Mesendoderm (in vitro differentiated cells): ENCODE results near the gene ANO6. TPM values are rescaled to one million over a fixed set of nuclear protein-coding genes. Genes with fewer than 3 reads are reported as not detected.
"Not testable (repeated sequence)": the region's sequence is repeated elsewhere in the genome, so short reads cannot be mapped to it uniquely, and the experiment has no call there.

ENCODE experiments used
- DNase-seq: peaks from one replicate; pipeline ENCODE4 v3.0.0; 2013
- H2AK5ac ChIP-seq: 2 replicates; pipeline ENCODE4 v1.6.1; 2013; ENCODE audit warnings: low read length, inconsistent platforms
- H2BK120ac ChIP-seq: 2 replicates; pipeline ENCODE4 v1.6.1; 2013; ENCODE audit warnings: low read depth, mild to moderate bottlenecking, low read length, moderate library complexity, mixed read lengths
- H2BK15ac ChIP-seq: replicated peaks from 2 replicates; pipeline ENCODE4 v1.6.1; 2013; ENCODE audit warnings: low read depth, mild to moderate bottlenecking, moderate library complexity
- H2BK5ac ChIP-seq: 2 replicates; pipeline ENCODE4 v1.6.1; 2013; ENCODE audit warnings: low read length, inconsistent platforms
- H3K18ac ChIP-seq: 2 replicates; pipeline ENCODE4 v1.6.1; 2013; ENCODE audit warnings: mild to moderate bottlenecking, low read length, mixed read lengths
- H3K23ac ChIP-seq: one replicate; pipeline ENCODE4 v1.6.1; 2013; ENCODE audit warnings: low read length
- H3K27ac ChIP-seq: 2 replicates; pipeline ENCODE4 v1.5.1; 2013; ENCODE audit warnings: low read depth, mild to moderate bottlenecking, inconsistent platforms, low read length, moderate library complexity
- H3K27me3 ChIP-seq: 2 replicates; pipeline ENCODE4 v1.6.1; 2013; ENCODE audit warnings: low read length, control low read depth, mild to moderate bottlenecking, inconsistent platforms; ENCODE audit not compliant: insufficient read depth, poor library complexity
- H3K36me3 ChIP-seq: 2 replicates; pipeline ENCODE4 v1.6.1; 2013; ENCODE audit warnings: low read length, inconsistent platforms; ENCODE audit not compliant: control insufficient read depth, insufficient read depth
- H3K4ac ChIP-seq: one replicate; pipeline ENCODE4 v1.6.1; 2013; ENCODE audit warnings: low read depth, mild to moderate bottlenecking, low read length, moderate library complexity
- H3K4me1 ChIP-seq: 2 replicates; pipeline ENCODE4 v1.6.1; 2013; ENCODE audit warnings: low read depth, low read length, inconsistent platforms; ENCODE audit not compliant: control insufficient read depth
- H3K4me2 ChIP-seq: 2 replicates; pipeline ENCODE4 v1.6.1; 2013; ENCODE audit warnings: low read length
- H3K4me3 ChIP-seq: 2 replicates; pipeline ENCODE4 v1.5.1; 2013; ENCODE audit warnings: mild to moderate bottlenecking, low read length
- H3K56ac ChIP-seq: one replicate; pipeline ENCODE4 v1.6.1; 2013; ENCODE audit warnings: low read length
- H3K79me1 ChIP-seq: 2 replicates; pipeline ENCODE4 v1.6.1; 2013; ENCODE audit warnings: low read length, inconsistent platforms
- H3K79me2 ChIP-seq: 2 replicates; pipeline ENCODE4 v1.6.1; 2013; ENCODE audit warnings: mild to moderate bottlenecking, low read length; ENCODE audit not compliant: control insufficient read depth, insufficient read depth
- H3K9ac ChIP-seq: 2 replicates; pipeline ENCODE4 v1.6.1; 2013; ENCODE audit warnings: low read length, inconsistent platforms
- H4K5ac ChIP-seq: one replicate; pipeline ENCODE4 v1.6.1; 2013; ENCODE audit warnings: low read length
- H4K8ac ChIP-seq: one replicate; pipeline ENCODE4 v1.6.1; 2013; ENCODE audit warnings: low read depth, mild to moderate bottlenecking, control low read depth, low read length, moderate library complexity
- WGBS: extraction: QIAGEN DNeasy Blood & Tissue Kit; methylation state at CpG from one replicate; pipeline ENCODE4 v1.1.7; 2013; ENCODE audit warnings: low lambda C conversion rate, missing lambda C conversion rate; ENCODE audit not compliant: insufficient coverage; ENCODE audit errors: extremely low coverage; 5-methylcytosine and 5-hydroxymethylcytosine counted together
- polyA plus RNA-seq, 2 experiments: library from polyadenylated mRNA; stranded (reverse); fragments of 200-250 nt; gene quantifications; one replicate each; pipeline ENCODE4 v1.2.3, GENCODE V29; 2013

The ANO6 gene, protein sequence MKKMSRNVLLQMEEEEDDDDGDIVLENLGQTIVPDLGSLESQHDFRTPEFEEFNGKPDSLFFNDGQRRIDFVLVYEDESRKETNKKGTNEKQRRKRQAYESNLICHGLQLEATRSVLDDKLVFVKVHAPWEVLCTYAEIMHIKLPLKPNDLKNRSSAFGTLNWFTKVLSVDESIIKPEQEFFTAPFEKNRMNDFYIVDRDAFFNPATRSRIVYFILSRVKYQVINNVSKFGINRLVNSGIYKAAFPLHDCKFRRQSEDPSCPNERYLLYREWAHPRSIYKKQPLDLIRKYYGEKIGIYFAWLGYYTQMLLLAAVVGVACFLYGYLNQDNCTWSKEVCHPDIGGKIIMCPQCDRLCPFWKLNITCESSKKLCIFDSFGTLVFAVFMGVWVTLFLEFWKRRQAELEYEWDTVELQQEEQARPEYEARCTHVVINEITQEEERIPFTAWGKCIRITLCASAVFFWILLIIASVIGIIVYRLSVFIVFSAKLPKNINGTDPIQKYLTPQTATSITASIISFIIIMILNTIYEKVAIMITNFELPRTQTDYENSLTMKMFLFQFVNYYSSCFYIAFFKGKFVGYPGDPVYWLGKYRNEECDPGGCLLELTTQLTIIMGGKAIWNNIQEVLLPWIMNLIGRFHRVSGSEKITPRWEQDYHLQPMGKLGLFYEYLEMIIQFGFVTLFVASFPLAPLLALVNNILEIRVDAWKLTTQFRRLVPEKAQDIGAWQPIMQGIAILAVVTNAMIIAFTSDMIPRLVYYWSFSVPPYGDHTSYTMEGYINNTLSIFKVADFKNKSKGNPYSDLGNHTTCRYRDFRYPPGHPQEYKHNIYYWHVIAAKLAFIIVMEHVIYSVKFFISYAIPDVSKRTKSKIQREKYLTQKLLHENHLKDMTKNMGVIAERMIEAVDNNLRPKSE
- 26.7 TPM for polyA plus RNA-seq (2013, experiment 1 of 2)
- polyA plus RNA-seq (2013, experiment 2 of 2) = 26.7 TPM

DNA sequence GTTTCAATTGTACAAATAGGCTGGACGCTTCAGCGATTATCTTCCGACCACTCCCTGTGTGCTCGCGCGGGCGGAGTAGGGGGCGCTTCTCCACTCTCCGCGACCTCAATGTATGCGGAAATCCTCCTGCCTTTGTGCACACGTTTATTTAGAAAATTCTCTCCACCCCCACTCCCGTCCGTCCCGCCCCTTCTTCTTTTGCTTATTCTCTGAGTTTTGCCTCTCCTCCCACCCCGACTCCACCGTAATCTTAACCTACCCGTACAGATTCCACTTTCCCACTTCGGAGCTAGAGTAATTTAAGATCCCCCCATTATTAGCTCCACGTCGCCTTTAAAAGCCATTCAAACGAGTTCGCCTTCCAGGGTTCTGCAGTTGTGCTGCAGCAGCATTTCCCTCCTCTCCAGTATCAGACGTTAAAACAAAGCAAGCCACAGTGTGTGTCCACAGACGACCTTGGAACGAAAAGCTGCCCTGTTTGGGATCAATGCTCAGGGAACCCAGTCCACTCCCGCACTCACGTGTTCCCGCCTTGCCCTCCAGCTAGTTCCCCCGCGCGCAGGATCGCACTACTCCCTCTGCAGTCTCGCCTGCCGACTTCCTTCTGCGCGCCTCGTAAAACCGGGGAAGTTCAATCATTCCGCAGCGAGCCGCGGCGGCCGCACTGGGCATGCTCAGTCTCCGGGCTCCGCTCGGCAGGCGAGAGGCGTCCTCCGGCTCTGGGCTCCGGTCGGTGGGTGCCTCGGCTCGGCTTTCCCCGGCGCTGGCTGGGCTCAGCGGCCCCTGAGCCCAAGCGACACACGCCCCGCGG, at the start of gene ANO6:
Gene ANO6, plus strand, starts transcription at position 677 of the 811 bp plus-strand sequence. CDS start 227 bp downstream, outside the sequence.
- Histone ChIP-seq H3K79me2 (peaks cover 40% of the 10 kb centered on the region), H3K4me1 (peaks cover 11% of the 10 kb centered on the region), H4K8ac (peak within 1 kb of the TSS; percentile 41), H3K9ac (peak within 1 kb of the TSS; percentile 72), H3K79me1 (peaks cover 8% of the 10 kb centered on the region), H2BK120ac (peak within 1 kb of the TSS; percentile 32), H3K18ac (peak within 1 kb of the TSS; percentile 98), H3K36me3 (no peaks in the 10 kb centered on the region), H3K4me3 (peak within 1 kb of the TSS; percentile 77), H3K27me3 (no peaks in the 10 kb centered on the region), H3K56ac (peak within 1 kb of the TSS; percentile 95), H3K23ac (peak within 1 kb of the TSS; percentile 94), H2BK5ac (peak within 1 kb of the TSS; percentile 63), H4K5ac (no peak within 1 kb of the TSS), H3K4ac (peak within 1 kb of the TSS; percentile 78), H3K4me2 (peak within 1 kb of the TSS; percentile 90), H3K27ac (peak within 1 kb of the TSS; percentile 95), H2AK5ac (no peak within 1 kb of the TSS), H2BK15ac (peak within 1 kb of the TSS; percentile 46)
- peak; percentile 93 for DNase-seq
- no CpG with 5 or more reads among the region's 62 CpGs for WGBS

DNA sequence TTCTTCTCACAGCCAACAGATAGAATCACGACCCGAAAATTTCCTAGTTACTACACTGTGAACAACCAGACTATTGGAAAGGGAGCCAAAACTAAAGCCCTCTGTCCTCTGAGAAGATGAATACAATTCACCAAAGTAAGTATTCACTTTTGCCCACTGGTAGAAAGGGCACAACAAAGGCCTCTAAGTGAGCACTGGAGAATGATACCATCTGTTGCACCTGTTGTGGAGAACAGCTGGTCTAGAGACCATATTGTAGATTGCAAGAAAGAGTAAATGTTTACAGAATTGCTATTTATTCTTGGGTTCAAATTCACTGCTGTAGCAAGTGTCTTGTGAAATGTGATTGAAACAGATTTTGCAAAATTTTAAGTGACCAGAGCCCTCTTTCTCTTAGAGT, 46.9 kb upstream of the ANO6 start:
- Histone ChIP-seq H3K27me3 (no peaks in the 10 kb centered on the region), H3K4me3 (no peak overlapping the region), H3K56ac (no peak overlapping the region), H3K4me1 (no peaks in the 10 kb centered on the region), H3K79me2 (no peaks in the 10 kb centered on the region), H3K18ac (no peak overlapping the region), H3K4ac (no peak overlapping the region), H3K36me3 (no peaks in the 10 kb centered on the region), H2AK5ac (no peak overlapping the region), H4K8ac (no peak overlapping the region), H3K9ac (no peak overlapping the region), H4K5ac (no peak overlapping the region), H2BK5ac (no peak overlapping the region), H2BK15ac (no peak overlapping the region), H3K27ac (no peak overlapping the region), H3K4me2 (no peak overlapping the region), H2BK120ac (no peak overlapping the region), H3K23ac (no peak overlapping the region), H3K79me1 (no peaks in the 10 kb centered on the region)
- DNase-seq = no peak
- WGBS = no CpG with 5 or more reads among the region's 2 CpGs

DNA sequence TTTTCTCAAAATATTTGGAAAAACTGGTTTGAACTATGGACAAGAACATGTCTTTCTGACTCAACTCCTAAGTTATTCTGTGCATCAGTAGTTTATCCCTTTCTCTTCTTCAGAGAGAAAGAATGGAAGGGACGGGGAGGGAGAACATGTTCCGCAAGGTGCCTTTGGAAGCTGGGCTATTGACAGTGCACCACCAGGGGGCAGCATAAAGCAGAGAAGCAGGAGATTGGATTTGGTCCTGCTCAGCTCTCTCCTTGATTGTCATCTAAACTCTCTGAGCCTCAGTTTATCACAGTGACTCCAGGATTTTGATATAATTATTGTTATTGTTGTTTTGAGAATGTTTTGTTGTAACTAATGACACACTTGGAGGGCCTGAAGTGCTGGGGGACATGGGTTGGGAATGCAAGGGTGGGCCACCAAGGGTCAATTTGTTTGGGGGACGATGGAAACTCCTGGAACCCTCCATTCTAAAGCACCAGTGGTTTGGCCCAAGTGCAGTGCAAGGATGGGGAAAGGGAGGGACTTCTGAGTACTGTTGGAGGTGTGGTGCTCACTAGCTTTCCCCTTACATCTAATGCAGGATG, 45.3 kb upstream of the ANO6 start:
- no peak overlapping the region for H4K5ac ChIP-seq
- H3K79me2 ChIP-seq = no peaks in the 10 kb centered on the region
- H3K4me3 ChIP-seq = no peak overlapping the region
- H2BK5ac ChIP-seq = no peak overlapping the region
- H3K27ac ChIP-seq = no peak overlapping the region
- H4K8ac ChIP-seq = no peak overlapping the region
- no peak overlapping the region for H3K56ac ChIP-seq
- H2BK120ac ChIP-seq = no peak overlapping the region
- no peak overlapping the region for H2BK15ac ChIP-seq
- no peaks in the 10 kb centered on the region for H3K79me1 ChIP-seq
- H3K9ac ChIP-seq = no peak overlapping the region
- DNase-seq = peak; percentile 78
- H3K27me3 ChIP-seq = no peaks in the 10 kb centered on the region
- WGBS = no CpG with 5 or more reads among the region's 3 CpGs
- H3K23ac ChIP-seq = no peak overlapping the region
- no peak overlapping the region for H3K18ac ChIP-seq
- H2AK5ac ChIP-seq = no peak overlapping the region
- no peaks in the 10 kb centered on the region for H3K36me3 ChIP-seq
- no peak overlapping the region for H3K4ac ChIP-seq
- H3K4me1 ChIP-seq = no peaks in the 10 kb centered on the region
- H3K4me2 ChIP-seq = no peak overlapping the region

DNA sequence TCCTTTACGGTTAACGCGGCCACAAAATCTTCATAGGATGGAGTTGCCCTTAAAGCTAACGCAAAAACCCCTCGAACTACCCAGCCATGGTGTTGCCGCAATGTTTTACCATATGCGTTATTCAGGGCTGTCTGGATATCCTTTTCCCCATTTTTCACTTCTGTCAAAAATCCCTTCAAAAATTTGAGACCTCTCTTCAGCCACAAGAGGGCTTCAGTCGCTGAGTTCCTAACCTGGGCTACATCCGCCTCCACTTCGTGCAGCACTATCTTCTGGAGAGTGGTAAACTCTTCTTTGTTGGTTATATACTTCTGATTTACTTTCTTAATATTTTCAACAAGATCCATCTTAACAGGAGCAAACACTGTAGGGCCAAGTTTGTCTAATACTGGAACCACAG, 42.6 kb upstream of the ANO6 start:
- not testable (repeated sequence) for H4K8ac ChIP-seq, H3K79me2 ChIP-seq, H3K79me1 ChIP-seq, H3K4me3 ChIP-seq, H3K23ac ChIP-seq, H2AK5ac ChIP-seq, H3K27ac ChIP-seq, H3K4me1 ChIP-seq, H3K18ac ChIP-seq, H3K4me2 ChIP-seq, H3K56ac ChIP-seq, H3K36me3 ChIP-seq, H4K5ac ChIP-seq, H2BK15ac ChIP-seq, H3K4ac ChIP-seq, H2BK5ac ChIP-seq, H2BK120ac ChIP-seq, H3K27me3 ChIP-seq, H3K9ac ChIP-seq, DNase-seq
- no CpG with 5 or more reads among the region's 10 CpGs for WGBS

DNA sequence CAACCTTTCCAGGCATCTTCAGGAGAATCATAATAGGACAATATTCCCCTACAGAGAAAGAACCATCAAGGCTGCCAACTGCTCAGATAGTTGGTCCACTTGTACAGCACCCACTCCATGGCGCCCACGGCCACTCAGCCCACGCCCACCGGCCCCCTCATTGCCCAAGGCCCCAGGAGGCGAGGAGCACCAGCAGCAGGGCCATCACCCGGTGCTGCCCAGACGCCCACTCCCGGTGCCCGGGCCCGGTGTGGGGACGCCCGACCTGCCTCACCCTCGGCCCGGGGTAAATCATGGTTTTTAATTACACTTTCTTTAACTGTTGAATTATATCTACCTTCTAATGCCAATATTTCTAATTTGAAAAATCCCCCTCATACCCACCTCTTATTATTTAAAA, 41.3 kb upstream of the ANO6 start:
- H3K36me3 ChIP-seq = no peaks in the 10 kb centered on the region
- H4K5ac ChIP-seq = no peak overlapping the region
- no peak overlapping the region for H3K23ac ChIP-seq
- H2AK5ac ChIP-seq = no peak overlapping the region
- no peak overlapping the region for H3K9ac ChIP-seq
- WGBS = no CpG with 5 or more reads among the region's 14 CpGs
- no peak overlapping the region for H2BK15ac ChIP-seq
- H3K56ac ChIP-seq = no peak overlapping the region
- no peak overlapping the region for H3K4ac ChIP-seq
- H3K27ac ChIP-seq = no peak overlapping the region
- H3K79me1 ChIP-seq = no peaks in the 10 kb centered on the region
- H3K27me3 ChIP-seq = no peaks in the 10 kb centered on the region
- no peak overlapping the region for H2BK5ac ChIP-seq
- H3K18ac ChIP-seq = no peak overlapping the region
- H4K8ac ChIP-seq = no peak overlapping the region
- no peak overlapping the region for H3K4me2 ChIP-seq
- H3K79me2 ChIP-seq = no peaks in the 10 kb centered on the region
- no peak overlapping the region for H3K4me3 ChIP-seq
- no peaks in the 10 kb centered on the region for H3K4me1 ChIP-seq
- no peak for DNase-seq
- H2BK120ac ChIP-seq = no peak overlapping the region
